K562 (cell line): Measurements from ENCODE around the gene KCTD16.

Experiments
- BRD4 ChIP-seq: fragments of 200-600 bp; sonication (generic); IDR thresholded peaks from 2 replicates; pipeline ENCODE4 v1.6.1; 2017; ENCODE audit warnings: inconsistent platforms
- EP300 ChIP-seq: IDR thresholded peaks from 2 replicates; pipeline ENCODE4 v1.6.1; 2012; ENCODE audit warnings: low read length, improper control_type of control experiment
- TEAD4 ChIP-seq, 2 experiments: sonication (generic) in 1 of 2; formaldehyde crosslinking in 1 of 2; IDR thresholded peaks; 2 replicates each; pipeline versions ENCODE4 v1.6.1 to v1.8.0; 2012 to 2022; ENCODE audit warnings: borderline replicate concordance in 1 of 2, inconsistent platforms in 1 of 2, low read length in 1 of 2, mild to moderate bottlenecking in 1 of 2, missing genetic modification reagents in 1 of 2
- TF ChIP-seq, protein P1 (sequence below): fragments of 250-450 bp; sonication (Bioruptor Pico); IDR thresholded peaks from 2 replicates; pipeline ENCODE4 v1.5.0; 2020; ENCODE audit warnings: mild to moderate bottlenecking, borderline replicate concordance
- TF ChIP-seq, protein P2 (sequence below): sonication (generic); formaldehyde crosslinking; IDR thresholded peaks from 2 replicates; pipeline ENCODE4 v1.8.1; 2023; ENCODE audit warnings: mild to moderate bottlenecking, missing genetic modification reagents, moderate library complexity
- TF ChIP-seq, protein P3 (sequence below): fragments of 200-600 bp; sonication (generic); IDR thresholded peaks from one replicate; pipeline ENCODE4 v1.6.1; 2012; ENCODE audit warnings: mild to moderate bottlenecking, low read depth, low read length, inconsistent platforms

DNA sequence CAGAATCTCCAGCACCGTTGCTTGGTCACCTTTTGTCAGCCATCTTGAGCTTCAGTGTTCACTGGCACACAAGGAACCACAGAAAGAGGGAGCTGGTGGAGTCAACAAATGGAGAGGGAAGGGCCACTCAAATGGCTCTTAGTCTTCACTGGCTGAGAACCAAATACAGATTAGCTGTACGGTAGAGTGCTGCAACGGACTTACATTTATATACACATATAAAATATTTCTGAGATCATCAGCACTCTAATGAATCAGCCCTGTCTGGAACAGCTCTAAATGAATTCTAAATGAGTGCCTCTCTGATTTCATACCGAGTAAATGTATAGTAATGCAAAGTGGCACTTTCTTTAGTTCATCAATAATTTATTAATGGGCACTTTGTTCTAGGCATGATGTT is 24.8 kb downstream of the KCTD16 start:
- TF ChIP-seq, protein P1, sequence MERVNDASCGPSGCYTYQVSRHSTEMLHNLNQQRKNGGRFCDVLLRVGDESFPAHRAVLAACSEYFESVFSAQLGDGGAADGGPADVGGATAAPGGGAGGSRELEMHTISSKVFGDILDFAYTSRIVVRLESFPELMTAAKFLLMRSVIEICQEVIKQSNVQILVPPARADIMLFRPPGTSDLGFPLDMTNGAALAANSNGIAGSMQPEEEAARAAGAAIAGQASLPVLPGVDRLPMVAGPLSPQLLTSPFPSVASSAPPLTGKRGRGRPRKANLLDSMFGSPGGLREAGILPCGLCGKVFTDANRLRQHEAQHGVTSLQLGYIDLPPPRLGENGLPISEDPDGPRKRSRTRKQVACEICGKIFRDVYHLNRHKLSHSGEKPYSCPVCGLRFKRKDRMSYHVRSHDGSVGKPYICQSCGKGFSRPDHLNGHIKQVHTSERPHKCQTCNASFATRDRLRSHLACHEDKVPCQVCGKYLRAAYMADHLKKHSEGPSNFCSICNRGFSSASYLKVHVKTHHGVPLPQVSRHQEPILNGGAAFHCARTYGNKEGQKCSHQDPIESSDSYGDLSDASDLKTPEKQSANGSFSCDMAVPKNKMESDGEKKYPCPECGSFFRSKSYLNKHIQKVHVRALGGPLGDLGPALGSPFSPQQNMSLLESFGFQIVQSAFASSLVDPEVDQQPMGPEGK (CRISPR knock-in tag) = no peak
- TF ChIP-seq, protein P2, sequence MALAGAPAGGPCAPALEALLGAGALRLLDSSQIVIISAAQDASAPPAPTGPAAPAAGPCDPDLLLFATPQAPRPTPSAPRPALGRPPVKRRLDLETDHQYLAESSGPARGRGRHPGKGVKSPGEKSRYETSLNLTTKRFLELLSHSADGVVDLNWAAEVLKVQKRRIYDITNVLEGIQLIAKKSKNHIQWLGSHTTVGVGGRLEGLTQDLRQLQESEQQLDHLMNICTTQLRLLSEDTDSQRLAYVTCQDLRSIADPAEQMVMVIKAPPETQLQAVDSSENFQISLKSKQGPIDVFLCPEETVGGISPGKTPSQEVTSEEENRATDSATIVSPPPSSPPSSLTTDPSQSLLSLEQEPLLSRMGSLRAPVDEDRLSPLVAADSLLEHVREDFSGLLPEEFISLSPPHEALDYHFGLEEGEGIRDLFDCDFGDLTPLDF (CRISPR knock-in tag) = no peak
- TF ChIP-seq TEAD4 (IDR thresholded peaks at IDR 0.05; ENCODE audit: low read length) (no peak), TEAD4 (CRISPR knock-in tag; IDR thresholded peaks at IDR 0.05; ENCODE audit: borderline replicate concordance) (no peak), BRD4 (no peak), EP300 (no peak)
- TF ChIP-seq, protein P3, sequence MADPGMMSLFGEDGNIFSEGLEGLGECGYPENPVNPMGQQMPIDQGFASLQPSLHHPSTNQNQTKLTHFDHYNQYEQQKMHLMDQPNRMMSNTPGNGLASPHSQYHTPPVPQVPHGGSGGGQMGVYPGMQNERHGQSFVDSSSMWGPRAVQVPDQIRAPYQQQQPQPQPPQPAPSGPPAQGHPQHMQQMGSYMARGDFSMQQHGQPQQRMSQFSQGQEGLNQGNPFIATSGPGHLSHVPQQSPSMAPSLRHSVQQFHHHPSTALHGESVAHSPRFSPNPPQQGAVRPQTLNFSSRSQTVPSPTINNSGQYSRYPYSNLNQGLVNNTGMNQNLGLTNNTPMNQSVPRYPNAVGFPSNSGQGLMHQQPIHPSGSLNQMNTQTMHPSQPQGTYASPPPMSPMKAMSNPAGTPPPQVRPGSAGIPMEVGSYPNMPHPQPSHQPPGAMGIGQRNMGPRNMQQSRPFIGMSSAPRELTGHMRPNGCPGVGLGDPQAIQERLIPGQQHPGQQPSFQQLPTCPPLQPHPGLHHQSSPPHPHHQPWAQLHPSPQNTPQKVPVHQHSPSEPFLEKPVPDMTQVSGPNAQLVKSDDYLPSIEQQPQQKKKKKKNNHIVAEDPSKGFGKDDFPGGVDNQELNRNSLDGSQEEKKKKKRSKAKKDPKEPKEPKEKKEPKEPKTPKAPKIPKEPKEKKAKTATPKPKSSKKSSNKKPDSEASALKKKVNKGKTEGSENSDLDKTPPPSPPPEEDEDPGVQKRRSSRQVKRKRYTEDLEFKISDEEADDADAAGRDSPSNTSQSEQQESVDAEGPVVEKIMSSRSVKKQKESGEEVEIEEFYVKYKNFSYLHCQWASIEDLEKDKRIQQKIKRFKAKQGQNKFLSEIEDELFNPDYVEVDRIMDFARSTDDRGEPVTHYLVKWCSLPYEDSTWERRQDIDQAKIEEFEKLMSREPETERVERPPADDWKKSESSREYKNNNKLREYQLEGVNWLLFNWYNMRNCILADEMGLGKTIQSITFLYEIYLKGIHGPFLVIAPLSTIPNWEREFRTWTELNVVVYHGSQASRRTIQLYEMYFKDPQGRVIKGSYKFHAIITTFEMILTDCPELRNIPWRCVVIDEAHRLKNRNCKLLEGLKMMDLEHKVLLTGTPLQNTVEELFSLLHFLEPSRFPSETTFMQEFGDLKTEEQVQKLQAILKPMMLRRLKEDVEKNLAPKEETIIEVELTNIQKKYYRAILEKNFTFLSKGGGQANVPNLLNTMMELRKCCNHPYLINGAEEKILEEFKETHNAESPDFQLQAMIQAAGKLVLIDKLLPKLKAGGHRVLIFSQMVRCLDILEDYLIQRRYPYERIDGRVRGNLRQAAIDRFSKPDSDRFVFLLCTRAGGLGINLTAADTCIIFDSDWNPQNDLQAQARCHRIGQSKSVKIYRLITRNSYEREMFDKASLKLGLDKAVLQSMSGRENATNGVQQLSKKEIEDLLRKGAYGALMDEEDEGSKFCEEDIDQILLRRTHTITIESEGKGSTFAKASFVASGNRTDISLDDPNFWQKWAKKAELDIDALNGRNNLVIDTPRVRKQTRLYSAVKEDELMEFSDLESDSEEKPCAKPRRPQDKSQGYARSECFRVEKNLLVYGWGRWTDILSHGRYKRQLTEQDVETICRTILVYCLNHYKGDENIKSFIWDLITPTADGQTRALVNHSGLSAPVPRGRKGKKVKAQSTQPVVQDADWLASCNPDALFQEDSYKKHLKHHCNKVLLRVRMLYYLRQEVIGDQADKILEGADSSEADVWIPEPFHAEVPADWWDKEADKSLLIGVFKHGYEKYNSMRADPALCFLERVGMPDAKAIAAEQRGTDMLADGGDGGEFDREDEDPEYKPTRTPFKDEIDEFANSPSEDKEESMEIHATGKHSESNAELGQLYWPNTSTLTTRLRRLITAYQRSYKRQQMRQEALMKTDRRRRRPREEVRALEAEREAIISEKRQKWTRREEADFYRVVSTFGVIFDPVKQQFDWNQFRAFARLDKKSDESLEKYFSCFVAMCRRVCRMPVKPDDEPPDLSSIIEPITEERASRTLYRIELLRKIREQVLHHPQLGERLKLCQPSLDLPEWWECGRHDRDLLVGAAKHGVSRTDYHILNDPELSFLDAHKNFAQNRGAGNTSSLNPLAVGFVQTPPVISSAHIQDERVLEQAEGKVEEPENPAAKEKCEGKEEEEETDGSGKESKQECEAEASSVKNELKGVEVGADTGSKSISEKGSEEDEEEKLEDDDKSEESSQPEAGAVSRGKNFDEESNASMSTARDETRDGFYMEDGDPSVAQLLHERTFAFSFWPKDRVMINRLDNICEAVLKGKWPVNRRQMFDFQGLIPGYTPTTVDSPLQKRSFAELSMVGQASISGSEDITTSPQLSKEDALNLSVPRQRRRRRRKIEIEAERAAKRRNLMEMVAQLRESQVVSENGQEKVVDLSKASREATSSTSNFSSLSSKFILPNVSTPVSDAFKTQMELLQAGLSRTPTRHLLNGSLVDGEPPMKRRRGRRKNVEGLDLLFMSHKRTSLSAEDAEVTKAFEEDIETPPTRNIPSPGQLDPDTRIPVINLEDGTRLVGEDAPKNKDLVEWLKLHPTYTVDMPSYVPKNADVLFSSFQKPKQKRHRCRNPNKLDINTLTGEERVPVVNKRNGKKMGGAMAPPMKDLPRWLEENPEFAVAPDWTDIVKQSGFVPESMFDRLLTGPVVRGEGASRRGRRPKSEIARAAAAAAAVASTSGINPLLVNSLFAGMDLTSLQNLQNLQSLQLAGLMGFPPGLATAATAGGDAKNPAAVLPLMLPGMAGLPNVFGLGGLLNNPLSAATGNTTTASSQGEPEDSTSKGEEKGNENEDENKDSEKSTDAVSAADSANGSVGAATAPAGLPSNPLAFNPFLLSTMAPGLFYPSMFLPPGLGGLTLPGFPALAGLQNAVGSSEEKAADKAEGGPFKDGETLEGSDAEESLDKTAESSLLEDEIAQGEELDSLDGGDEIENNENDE = no peak
